CD4-positive, alpha-beta memory T cell (primary cell): Measurements from ENCODE around the gene NFAT5. TPM values are rescaled to one million over a fixed set of nuclear protein-coding genes. Genes with fewer than 3 reads are reported as not detected.
A peak's percentile ranks its signal among the peaks of the same experiment; 100 is the strongest.

Experiments
- CTCF ChIA-PET: fragments of 350-600 bp; sonication (Branson Sonifier 250); formaldehyde crosslinking; loops from one replicate; lab custom pipeline; 2021; ENCODE audit warnings: inconsistent platforms; ENCODE audit not compliant: partially characterized antibody; lab: Charles Lee
- POLR2A ChIA-PET: fragments of 350-600 bp; sonication (Branson Sonifier 250); formaldehyde crosslinking; loops from one replicate; lab custom pipeline; 2021; ENCODE audit not compliant: partially characterized antibody; lab: Charles Lee
- DNase-seq, 5 donors: peaks; one replicate each; pipeline versions ENCODE4 v3.0.0 to v3.0.0-alpha.2; 2020 to 2022; ENCODE audit warnings: mixed read lengths in 1 of 5
- H3K27ac ChIP-seq: one replicate; pipeline ENCODE4 v1.7.0; 2013; ENCODE audit warnings: low read depth, low read length
- H3K27me3 ChIP-seq: 2 replicates; pipeline ENCODE4 v1.7.0; 2013; ENCODE audit warnings: mild to moderate bottlenecking, low read length, moderate library complexity; ENCODE audit not compliant: insufficient read depth
- H3K36me3 ChIP-seq: 2 replicates; pipeline ENCODE4 v1.7.0; 2013; ENCODE audit warnings: mild to moderate bottlenecking, low read length, moderate library complexity; ENCODE audit not compliant: insufficient read depth
- H3K4me1 ChIP-seq: 2 replicates; pipeline ENCODE4 v1.7.0; 2013; ENCODE audit warnings: mild to moderate bottlenecking, low read length, moderate library complexity; ENCODE audit not compliant: insufficient read depth
- H3K4me3 ChIP-seq, 2 donors: one replicate each; pipeline ENCODE4 v1.7.0; 2013; ENCODE audit warnings: low read length in 2 of 2, mild to moderate bottlenecking in 1 of 2
- H3K9me3 ChIP-seq, 2 donors: one replicate each; pipeline ENCODE4 v1.7.0; 2013; ENCODE audit warnings: low read length in 2 of 2, control low read depth in 1 of 2; ENCODE audit not compliant: control insufficient read depth in 1 of 2
- H3K27ac Mint-ChIP-seq, 7 donors: one replicate each; pipeline ENCODE4 v1.8.0; 2020 to 2021; ENCODE audit warnings: mixed read lengths in 7 of 7, mild to moderate bottlenecking in 6 of 7, inconsistent platforms in 3 of 7, moderate library complexity in 3 of 7
- H3K27me3 Mint-ChIP-seq, 2 donors: one replicate each; pipeline ENCODE4 v1.8.0; 2020 to 2021; ENCODE audit warnings: mixed read lengths in 2 of 2
- H3K36me3 Mint-ChIP-seq, 2 donors: one replicate each; pipeline ENCODE4 v1.8.0; 2020 to 2021; ENCODE audit warnings: mixed read lengths in 2 of 2, inconsistent platforms in 1 of 2, mild to moderate bottlenecking in 1 of 2
- H3K4me1 Mint-ChIP-seq, 4 donors: one replicate each; pipeline ENCODE4 v1.8.0; 2020 to 2021; ENCODE audit warnings: mixed read lengths in 4 of 4, mild to moderate bottlenecking in 1 of 4
- H3K4me3 Mint-ChIP-seq, 8 donors: one replicate each; pipeline ENCODE4 v1.8.0; 2020 to 2021; ENCODE audit warnings: mixed read lengths in 8 of 8, mild to moderate bottlenecking in 7 of 8, moderate library complexity in 6 of 8, inconsistent platforms in 3 of 8
- H3K9me3 Mint-ChIP-seq, 8 donors: one replicate each; pipeline ENCODE4 v1.8.0; 2020 to 2021; ENCODE audit warnings: mixed read lengths in 8 of 8, mild to moderate bottlenecking in 5 of 8, inconsistent platforms in 3 of 8, moderate library complexity in 1 of 8
- intact Hi-C: fragments of 100-400 bp; cut with micrococcal nuclease; formaldehyde crosslinking; loops from one replicate; pipeline ENCODE4 v1.15.1; 2023
- polyA plus RNA-seq, 2 donors: library from polyadenylated mRNA; unstranded; fragments of 300-500 nt; fragmentation: Illumina TruSeq; gene quantifications; one replicate each; pipeline ENCODE4 v1.2.3, GENCODE V29; 2021
- total RNA-seq, 2 experiments: library from RNA; stranded (reverse); gene quantifications; one replicate each; pipeline ENCODE4 v1.2.3, GENCODE V29; 2021

The NFAT5 gene
- total and polyA plus RNA-seq, 4 experiments from 2014 or later, result 1.8 to 35.6 (median 18.7) TPM

GRCh38 chr16:69693916-69694315 lies 128.2 kb downstream of the NFAT5 start:
- Histone ChIP-seq H3K4me1 (no peaks in the 10 kb centered on the region), H3K4me3 (no peak overlapping the region), H3K27ac (no peak overlapping the region), H3K36me3 (peaks cover 52% of the 10 kb centered on the region), H3K27me3 (no peaks in the 10 kb centered on the region), H3K9me3 (no peaks in the 10 kb centered on the region)
- Mint-ChIP-seq H3K36me3 (peaks cover 42 to 66% of the 10 kb centered on the region in 2 donors), H3K4me3 (no peak overlapping the region), H3K27ac (peak overlapping the region in 1 of 7 donors; percentile 34), H3K27me3 (no peaks in the 10 kb centered on the region), H3K4me1 (no peaks in the 10 kb centered on the region), H3K9me3 (no peaks in the 10 kb centered on the region)
- intact Hi-C loops, result no loop called here
- ChIA-PET POLR2A (no interaction called here), CTCF (no interaction called here)
- no peak for DNase-seq

- H3K4me1 Mint-ChIP-seq, result peaks cover 0 to 1% (median 0%) of the 10 kb centered on the region in 4 donors
- Histone ChIP-seq H3K27ac (no peak overlapping the region), H3K36me3 (peaks cover 25% of the 10 kb centered on the region), H3K4me3 (no peak overlapping the region), H3K27me3 (no peaks in the 10 kb centered on the region), H3K4me1 (no peaks in the 10 kb centered on the region), H3K9me3 (no peaks in the 10 kb centered on the region)
- ChIA-PET CTCF (interaction anchor here (1.6 kb wide), 1 partner anchor 56 kb away, joined by 3 read pairs; the partner anchor contains the start of gene NOB1), POLR2A (no interaction called here)
- H3K4me3 Mint-ChIP-seq, result no peak overlapping the region
- H3K27me3 Mint-ChIP-seq, result no peaks in the 10 kb centered on the region
- H3K27ac Mint-ChIP-seq, result no peak overlapping the region
- peaks cover 18 to 48% of the 10 kb centered on the region in 2 donors for H3K36me3 Mint-ChIP-seq
- DNase-seq, result no peak
- H3K9me3 Mint-ChIP-seq, result no peaks in the 10 kb centered on the region
- intact Hi-C loops, result no loop called here
These were observed 132.6 kb downstream of the NFAT5 start for GRCh38 chr16:69698404-69698803.

- peaks cover 10% of the 10 kb centered on the region for H3K36me3 ChIP-seq
- H3K27ac Mint-ChIP-seq, result peak overlapping the region in 2 of 7 donors; percentile 9 to 88
- H3K4me1 ChIP-seq, result no peaks in the 10 kb centered on the region
- no peaks in the 10 kb centered on the region for H3K27me3 ChIP-seq
- no peaks in the 10 kb centered on the region for H3K27me3 Mint-ChIP-seq
- intact Hi-C loops, result no loop called here
- no peak overlapping the region for H3K27ac ChIP-seq
- H3K4me1 Mint-ChIP-seq, result peaks cover 0 to 1% (median 0%) of the 10 kb centered on the region in 4 donors
- DNase-seq, result no peak
- no peak overlapping the region for H3K4me3 ChIP-seq
- ChIA-PET CTCF (interaction anchor here (0.8 to 1.1 kb wide), 2 partner anchors 9 to 304 kb away, joined by 3 to 4 read pairs; no protein-coding TSS in a partner anchor), POLR2A (interaction anchor here (0.6 kb wide), 1 partner anchor 18 kb away, joined by 3 read pairs; no protein-coding TSS in a partner anchor)
- H3K4me3 Mint-ChIP-seq, result no peak overlapping the region
- peaks cover 14 to 42% of the 10 kb centered on the region in 2 donors for H3K36me3 Mint-ChIP-seq
- no peaks in the 10 kb centered on the region for H3K9me3 Mint-ChIP-seq
- H3K9me3 ChIP-seq, result no peaks in the 10 kb centered on the region
These were observed 134.1 kb downstream of the NFAT5 start for GRCh38 chr16:69699915-69700314.

GRCh38 chr16:69701452-69701851 lies 135.7 kb downstream of the NFAT5 start:
- H3K4me1 ChIP-seq, result no peaks in the 10 kb centered on the region
- POLR2A ChIA-PET, result no interaction called here
- no peak overlapping the region for H3K4me3 ChIP-seq
- no peaks in the 10 kb centered on the region for H3K9me3 Mint-ChIP-seq
- H3K4me3 Mint-ChIP-seq, result no peak overlapping the region
- no peaks in the 10 kb centered on the region for H3K27me3 Mint-ChIP-seq
- H3K36me3 Mint-ChIP-seq, result peaks cover 7 to 28% of the 10 kb centered on the region in 2 donors
- DNase-seq, result no peak
- CTCF ChIA-PET, result no interaction called here
- no peak overlapping the region for H3K27ac ChIP-seq
- H3K9me3 ChIP-seq, result no peaks in the 10 kb centered on the region
- H3K27ac Mint-ChIP-seq, result peak overlapping the region in 2 of 7 donors; percentile 62 to 65
- intact Hi-C loops, result no loop called here
- H3K27me3 ChIP-seq, result no peaks in the 10 kb centered on the region
- H3K36me3 ChIP-seq, result no peaks in the 10 kb centered on the region
- peaks cover 0 to 1% (median 0%) of the 10 kb centered on the region in 4 donors for H3K4me1 Mint-ChIP-seq

GRCh38 chr16:69701866-69702265 lies 136.1 kb downstream of the NFAT5 start:
- intact Hi-C loops, result no loop called here
- no peaks in the 10 kb centered on the region for H3K36me3 ChIP-seq
- no peaks in the 10 kb centered on the region for H3K9me3 ChIP-seq
- H3K27me3 ChIP-seq, result no peaks in the 10 kb centered on the region
- no peak overlapping the region for H3K4me3 ChIP-seq
- CTCF ChIA-PET, result interaction anchor here (3.2 kb wide), 1 partner anchor 52 kb away, joined by 19 read pairs; the partner anchor contains the start of gene NOB1
- no peaks in the 10 kb centered on the region for H3K27me3 Mint-ChIP-seq
- no peaks in the 10 kb centered on the region for H3K4me1 ChIP-seq
- no peak overlapping the region for H3K4me3 Mint-ChIP-seq
- H3K36me3 Mint-ChIP-seq, result peaks cover 7 to 28% of the 10 kb centered on the region in 2 donors
- peaks cover 0 to 1% (median 0%) of the 10 kb centered on the region in 4 donors for H3K4me1 Mint-ChIP-seq
- no peak for DNase-seq
- peak overlapping the region in 1 of 7 donors; percentile 32 for H3K27ac Mint-ChIP-seq
- POLR2A ChIA-PET, result no interaction called here
- H3K9me3 Mint-ChIP-seq, result no peaks in the 10 kb centered on the region
- no peak overlapping the region for H3K27ac ChIP-seq

- H3K9me3 ChIP-seq, result no peaks in the 10 kb centered on the region
- H3K4me3 Mint-ChIP-seq, result no peak overlapping the region
- H3K27ac ChIP-seq, result no peak overlapping the region
- H3K27me3 ChIP-seq, result no peaks in the 10 kb centered on the region
- peaks cover 0 to 1% (median 0%) of the 10 kb centered on the region in 4 donors for H3K4me1 Mint-ChIP-seq
- no peak for DNase-seq
- H3K4me3 ChIP-seq, result no peak overlapping the region
- no peaks in the 10 kb centered on the region for H3K9me3 Mint-ChIP-seq
- no peaks in the 10 kb centered on the region for H3K4me1 ChIP-seq
- intact Hi-C loops, result no loop called here
- no peaks in the 10 kb centered on the region for H3K36me3 ChIP-seq
- H3K27ac Mint-ChIP-seq, result peak overlapping the region in 4 of 7 donors; percentile 32 to 68 (median 66)
- no peaks in the 10 kb centered on the region for H3K27me3 Mint-ChIP-seq
- ChIA-PET CTCF (interaction anchor here (1.3 to 3.2 kb wide), 3 partner anchors 51 to 307 kb away, joined by 4 to 19 read pairs (median 6); partner anchors contain the start of gene NOB1), POLR2A (interaction anchor here (0.6 to 2.0 kb wide), 4 partner anchors 10 to 102 kb away, joined by 3 to 6 read pairs (median 4); partner anchors contain the start of gene NOB1)
- H3K36me3 Mint-ChIP-seq, result peaks cover 3 to 24% of the 10 kb centered on the region in 2 donors
These were observed 137.9 kb downstream of the NFAT5 start for GRCh38 chr16:69703638-69704037.

- CTCF ChIA-PET, result interaction anchor here (0.5 to 8.0 kb wide), 6 partner anchors 11 to 310 kb away, joined by 3 to 139 read pairs (median 3); partner anchors contain the start of genes NOB1 and NQO1
These were observed 140.6 kb downstream of the NFAT5 start for GRCh38 chr16:69706256-69706974.

More at GRCh38 chr16:69706256-69706974, 140.6 kb downstream of the NFAT5 start:
- no peak overlapping the region for H3K4me3 Mint-ChIP-seq
- H3K4me3 ChIP-seq, result no peak overlapping the region
- H3K9me3 Mint-ChIP-seq, result no peaks in the 10 kb centered on the region
- H3K27me3 Mint-ChIP-seq, result no peaks in the 10 kb centered on the region
- no peaks in the 10 kb centered on the region for H3K9me3 ChIP-seq
- H3K36me3 Mint-ChIP-seq, result peaks cover 3 to 12% of the 10 kb centered on the region in 2 donors
- no peak overlapping the region for H3K27ac ChIP-seq
- no peaks in the 10 kb centered on the region for H3K36me3 ChIP-seq
- POLR2A ChIA-PET, result interaction anchor here (0.8 to 5.5 kb wide), 2 partner anchors 49 to 55 kb away, joined by 3 to 41 read pairs; partner anchors contain the start of genes NOB1 and WWP2
- peaks cover 0 to 4% (median 2%) of the 10 kb centered on the region in 4 donors for H3K4me1 Mint-ChIP-seq
- peak overlapping the region in 2 of 7 donors; percentile 39 to 46 for H3K27ac Mint-ChIP-seq
- H3K4me1 ChIP-seq, result peaks cover 6% of the 10 kb centered on the region
- intact Hi-C loops, result loop anchor here (5.0 kb wide), 1 partner anchor 309 kb away; no protein-coding TSS in a partner anchor
- H3K27me3 ChIP-seq, result no peaks in the 10 kb centered on the region
- no peak for DNase-seq
